HL-60 (cell line): ENCODE results near the gene TRIM34.

Experiments used
- GABPA ChIP-seq: IDR thresholded peaks from 2 replicates; pipeline ENCODE4 v1.6.1; 2012; ENCODE audit warnings: low read depth
- POLR2AphosphoS5 ChIP-seq: IDR thresholded peaks from 2 replicates; pipeline ENCODE4 v1.6.1; 2012; ENCODE audit warnings: low read depth
- TF ChIP-seq, protein P1 (sequence below): IDR thresholded peaks from one replicate; pipeline ENCODE4 v1.5.1; 2011; ENCODE audit warnings: low read length, control low read depth, inconsistent platforms; ENCODE audit not compliant: insufficient read depth

DNA sequence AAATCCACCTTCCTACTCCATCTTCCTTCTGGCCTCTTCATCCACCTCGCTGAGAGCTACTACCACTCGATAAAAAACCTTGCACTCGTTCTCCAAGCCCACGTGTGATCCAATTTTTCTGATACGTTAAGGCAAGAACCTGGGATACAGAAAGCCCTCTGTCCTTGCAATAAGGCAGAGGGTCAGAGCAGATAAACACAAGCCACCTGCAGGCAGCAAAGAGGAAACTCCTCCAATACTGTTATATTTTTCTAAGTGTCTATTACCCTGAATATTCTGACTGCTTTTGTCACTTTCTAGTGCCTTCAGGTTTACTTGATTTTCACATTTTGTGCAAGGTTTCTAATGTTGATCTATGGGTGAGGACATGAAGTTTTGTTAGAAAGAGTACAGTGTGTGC is 33.5 kb downstream of the TRIM34 start:
- TF ChIP-seq, protein P1, sequence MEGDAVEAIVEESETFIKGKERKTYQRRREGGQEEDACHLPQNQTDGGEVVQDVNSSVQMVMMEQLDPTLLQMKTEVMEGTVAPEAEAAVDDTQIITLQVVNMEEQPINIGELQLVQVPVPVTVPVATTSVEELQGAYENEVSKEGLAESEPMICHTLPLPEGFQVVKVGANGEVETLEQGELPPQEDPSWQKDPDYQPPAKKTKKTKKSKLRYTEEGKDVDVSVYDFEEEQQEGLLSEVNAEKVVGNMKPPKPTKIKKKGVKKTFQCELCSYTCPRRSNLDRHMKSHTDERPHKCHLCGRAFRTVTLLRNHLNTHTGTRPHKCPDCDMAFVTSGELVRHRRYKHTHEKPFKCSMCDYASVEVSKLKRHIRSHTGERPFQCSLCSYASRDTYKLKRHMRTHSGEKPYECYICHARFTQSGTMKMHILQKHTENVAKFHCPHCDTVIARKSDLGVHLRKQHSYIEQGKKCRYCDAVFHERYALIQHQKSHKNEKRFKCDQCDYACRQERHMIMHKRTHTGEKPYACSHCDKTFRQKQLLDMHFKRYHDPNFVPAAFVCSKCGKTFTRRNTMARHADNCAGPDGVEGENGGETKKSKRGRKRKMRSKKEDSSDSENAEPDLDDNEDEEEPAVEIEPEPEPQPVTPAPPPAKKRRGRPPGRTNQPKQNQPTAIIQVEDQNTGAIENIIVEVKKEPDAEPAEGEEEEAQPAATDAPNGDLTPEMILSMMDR: no peak
- no peak for TF ChIP-seq GABPA
- TF ChIP-seq POLR2AphosphoS5: no peak
